Measurements from ENCODE around the gene KIF16B. TPM values are rescaled to one million over a fixed set of nuclear protein-coding genes. Genes with fewer than 3 reads are reported as not detected.
A peak's percentile ranks its signal among the peaks of the same experiment; 100 is the strongest.

KIF16B gene
- total and polyA plus RNA-seq, 2 of the 13 experiments (the other 11 are each of a cell fraction or from before 2014, with no cell fraction given), result 6.9 to 18.0 TPM

DNA sequence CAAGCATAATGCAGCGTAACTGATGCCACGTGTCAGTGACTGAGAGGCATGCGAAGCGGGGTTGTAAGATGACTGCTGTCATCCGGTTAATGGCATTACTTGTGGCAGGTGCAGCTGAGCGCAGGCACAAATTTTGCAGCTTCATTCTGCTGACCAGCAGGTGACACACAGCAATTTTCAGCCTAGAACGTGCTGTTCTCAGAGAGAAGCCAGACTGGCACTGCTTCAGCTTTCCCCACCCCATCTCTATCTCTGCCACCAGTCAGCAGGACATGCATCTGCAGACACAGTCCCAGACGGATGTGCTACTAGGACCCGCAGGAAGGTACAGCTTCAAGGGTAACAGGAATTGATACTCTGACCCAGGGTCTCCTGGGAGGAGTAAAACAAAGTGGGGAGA lies 221.8 kb downstream of the KIF16B start:
- intact Hi-C loops (cut with micrococcal nuclease; ENCODE audit: unreplicated experiment), result no loop called here
- 97% methylated on average over 9 of the region's 9 CpGs for WGBS (ENCODE audit: low lambda C conversion rate)
- FAIRE-seq (no peak), ATAC-seq (no peak), DNase-seq (ENCODE audit: low spot score) (no peak)
- no TSS peak for BruUV-seq (replicated peaks)
- H3K27ac ChIP-seq (ENCODE audit: extremely low read length, insufficient read depth, low read length), result no peak overlapping the region
- no peaks in the 10 kb centered on the region for H3K9me3 ChIP-seq (ENCODE audit: low read length)
- no peak overlapping the region for H3K9ac ChIP-seq (ENCODE audit: insufficient read depth, low read depth, low read length)
- no peak overlapping the region for H2AFZ ChIP-seq (ENCODE audit: low read length)
- ChIA-PET POLR2A (no interaction called here), CTCF (ENCODE audit: low intra/inter-chr PET ratio, low total read pairs) (interaction anchor here (1.7 kb wide), 1 partner anchor 125 kb away, joined by 8 read pairs; no protein-coding TSS in a partner anchor)
- no peak overlapping the region for H3K4me3 ChIP-seq (replicated peaks in 1 of 3; ENCODE audit: insufficient read depth in 1 of 3, low read depth in 2 of 3, low read length in 3 of 3)
- no peaks in the 10 kb centered on the region for H3K79me2 ChIP-seq (ENCODE audit: insufficient read depth, low read length)
- no peaks in the 10 kb centered on the region for H3K4me1 ChIP-seq (ENCODE audit: insufficient read depth, low read length)
- TF ChIP-seq ZSCAN22 (CRISPR knock-in tag; IDR thresholded peaks at IDR 0.05) (no peak), ZBTB7A (CRISPR knock-in tag; IDR thresholded peaks at IDR 0.05) (no peak), ATM (IDR thresholded peaks at IDR 0.05; ENCODE audit: borderline replicate concordance) (no peak), TCF7 (IDR thresholded peaks at IDR 0.05; ENCODE audit: low read depth) (no peak), NFKBIZ (CRISPR knock-in tag; IDR thresholded peaks at IDR 0.05) (no peak), ZBTB42 (CRISPR knock-in tag; IDR thresholded peaks at IDR 0.05) (no peak)
- TF ChIP-seq, protein P1, sequence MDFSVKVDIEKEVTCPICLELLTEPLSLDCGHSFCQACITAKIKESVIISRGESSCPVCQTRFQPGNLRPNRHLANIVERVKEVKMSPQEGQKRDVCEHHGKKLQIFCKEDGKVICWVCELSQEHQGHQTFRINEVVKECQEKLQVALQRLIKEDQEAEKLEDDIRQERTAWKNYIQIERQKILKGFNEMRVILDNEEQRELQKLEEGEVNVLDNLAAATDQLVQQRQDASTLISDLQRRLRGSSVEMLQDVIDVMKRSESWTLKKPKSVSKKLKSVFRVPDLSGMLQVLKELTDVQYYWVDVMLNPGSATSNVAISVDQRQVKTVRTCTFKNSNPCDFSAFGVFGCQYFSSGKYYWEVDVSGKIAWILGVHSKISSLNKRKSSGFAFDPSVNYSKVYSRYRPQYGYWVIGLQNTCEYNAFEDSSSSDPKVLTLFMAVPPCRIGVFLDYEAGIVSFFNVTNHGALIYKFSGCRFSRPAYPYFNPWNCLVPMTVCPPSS (IDR thresholded peaks at IDR 0.05), result no peak
- in situ Hi-C loops (cut with HindIII; ENCODE audit: extremely low pct_ligation_motif_present, low pct_unique_long_range_greater_than_20kb), result no loop called here
- no peaks in the 10 kb centered on the region for H3K36me3 ChIP-seq (replicated peaks in 1 of 2; ENCODE audit: control insufficient read depth in 1 of 2, insufficient read depth in 2 of 2, low read length in 2 of 2)
- no peaks in the 10 kb centered on the region for H4K20me1 ChIP-seq (ENCODE audit: insufficient read depth, low read length)
- H3K27me3 ChIP-seq (ENCODE audit: control insufficient read depth in 1 of 2, insufficient read depth in 2 of 2, low read length in 2 of 2), result no peaks in the 10 kb centered on the region
- no peak overlapping the region for H3K4me2 ChIP-seq (ENCODE audit: low read depth, low read length)

DNA sequence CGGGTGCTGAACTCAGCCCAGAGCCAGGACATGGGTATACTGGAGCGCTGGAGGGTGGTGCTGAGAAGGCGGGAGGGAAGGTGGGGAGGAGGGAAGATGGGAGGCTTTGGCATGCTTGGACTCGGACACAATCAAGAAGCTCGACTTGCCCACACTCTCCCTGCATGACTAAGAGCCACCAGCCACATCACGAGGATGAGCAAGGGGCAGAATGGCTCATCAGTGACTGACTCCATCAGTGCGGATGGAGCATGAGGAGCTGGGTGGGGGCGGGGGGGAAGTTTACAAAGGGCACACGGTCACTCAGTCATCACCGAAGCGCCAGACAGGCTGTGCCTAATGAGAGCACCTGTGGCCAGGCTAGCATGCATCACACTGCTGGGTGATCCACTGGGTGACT lies 222.8 kb downstream of the KIF16B start:
- Histone ChIP-seq H3K4me1 (ENCODE audit: insufficient read depth, low read length) (no peaks in the 10 kb centered on the region), H2AFZ (ENCODE audit: low read length) (no peak overlapping the region), H3K36me3 (replicated peaks in 1 of 2; ENCODE audit: control insufficient read depth in 1 of 2, insufficient read depth in 2 of 2, low read length in 2 of 2) (no peaks in the 10 kb centered on the region), H3K27ac (ENCODE audit: extremely low read length, insufficient read depth, low read length) (no peak overlapping the region), H3K9ac (ENCODE audit: insufficient read depth, low read depth, low read length) (no peak overlapping the region), H3K27me3 (ENCODE audit: control insufficient read depth in 1 of 2, insufficient read depth in 2 of 2, low read length in 2 of 2) (no peaks in the 10 kb centered on the region), H3K79me2 (ENCODE audit: insufficient read depth, low read length) (no peaks in the 10 kb centered on the region), H3K4me3 (replicated peaks in 1 of 3; ENCODE audit: insufficient read depth in 1 of 3, low read depth in 2 of 3, low read length in 3 of 3) (no peak overlapping the region), H4K20me1 (ENCODE audit: insufficient read depth, low read length) (no peaks in the 10 kb centered on the region), H3K4me2 (ENCODE audit: low read depth, low read length) (no peak overlapping the region), H3K9me3 (ENCODE audit: low read length) (no peaks in the 10 kb centered on the region)
- peak; percentile 22; the same call in 2 of the 3 replicates for ATAC-seq
- ChIA-PET CTCF (ENCODE audit: low intra/inter-chr PET ratio, low total read pairs) (no interaction called here), POLR2A (no interaction called here)
- in situ Hi-C loops (cut with HindIII; ENCODE audit: extremely low pct_ligation_motif_present, low pct_unique_long_range_greater_than_20kb) (no loop called here), intact Hi-C loops (cut with micrococcal nuclease; ENCODE audit: unreplicated experiment) (no loop called here)
- no peak for DNase-seq (ENCODE audit: low spot score)
- BruUV-seq (replicated peaks), result no TSS peak
- no peak for FAIRE-seq
- WGBS (ENCODE audit: low lambda C conversion rate), result 92% methylated on average over 11 of the region's 11 CpGs
- TF ChIP-seq PHF21A (CRISPR knock-in tag; IDR thresholded peaks at IDR 0.05) (no peak), RORA (CRISPR knock-in tag; IDR thresholded peaks at IDR 0.05) (no peak), ZNF207 (IDR thresholded peaks at IDR 0.05; ENCODE audit: borderline replicate concordance) (no peak), SRSF9 (IDR thresholded peaks at IDR 0.05; ENCODE audit: borderline replicate concordance, insufficient read depth, low read depth, low read length, poor library complexity, severe bottlenecking) (no peak), ZNF577 (CRISPR knock-in tag; IDR thresholded peaks at IDR 0.05; ENCODE audit: borderline replicate concordance, low read depth) (no peak), ZNF44 (CRISPR knock-in tag; IDR thresholded peaks at IDR 0.05) (no peak), ZNF17 (CRISPR knock-in tag; IDR thresholded peaks at IDR 0.05) (no peak)
- TF ChIP-seq, protein P2, sequence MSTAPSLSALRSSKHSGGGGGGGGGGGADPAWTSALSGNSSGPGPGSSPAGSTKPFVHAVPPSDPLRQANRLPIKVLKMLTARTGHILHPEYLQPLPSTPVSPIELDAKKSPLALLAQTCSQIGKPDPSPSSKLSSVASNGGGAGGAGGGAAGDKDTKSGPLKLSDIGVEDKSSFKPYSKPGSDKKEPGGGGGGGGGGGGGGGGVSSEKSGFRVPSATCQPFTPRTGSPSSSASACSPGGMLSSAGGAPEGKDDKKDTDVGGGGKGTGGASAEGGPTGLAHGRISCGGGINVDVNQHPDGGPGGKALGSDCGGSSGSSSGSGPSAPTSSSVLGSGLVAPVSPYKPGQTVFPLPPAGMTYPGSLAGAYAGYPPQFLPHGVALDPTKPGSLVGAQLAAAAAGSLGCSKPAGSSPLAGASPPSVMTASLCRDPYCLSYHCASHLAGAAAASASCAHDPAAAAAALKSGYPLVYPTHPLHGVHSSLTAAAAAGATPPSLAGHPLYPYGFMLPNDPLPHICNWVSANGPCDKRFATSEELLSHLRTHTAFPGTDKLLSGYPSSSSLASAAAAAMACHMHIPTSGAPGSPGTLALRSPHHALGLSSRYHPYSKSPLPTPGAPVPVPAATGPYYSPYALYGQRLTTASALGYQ (CRISPR knock-in tag; IDR thresholded peaks at IDR 0.05), result no peak
